Mucosa of gallbladder (tissue), 1 donor: ENCODE measurements around the gene TAS2R13. TPM values are rescaled to one million over a fixed set of nuclear protein-coding genes. Genes with fewer than 3 reads are reported as not detected.

Experiments used
- DNase-seq: peaks from one replicate; pipeline ENCODE4 v3.0.0-alpha.2; 2020; ENCODE audit warnings: low spot score
- total RNA-seq: library from RNA; stranded (reverse); gene quantifications from one replicate; pipeline ENCODE4 v1.2.1, GENCODE V29; 2021
- donor health status: DM: no; HTN: no; CAD: no.

TAS2R13 gene
- total RNA-seq, 1 donor from 2014 or later, result 0.78 TPM

DNA sequence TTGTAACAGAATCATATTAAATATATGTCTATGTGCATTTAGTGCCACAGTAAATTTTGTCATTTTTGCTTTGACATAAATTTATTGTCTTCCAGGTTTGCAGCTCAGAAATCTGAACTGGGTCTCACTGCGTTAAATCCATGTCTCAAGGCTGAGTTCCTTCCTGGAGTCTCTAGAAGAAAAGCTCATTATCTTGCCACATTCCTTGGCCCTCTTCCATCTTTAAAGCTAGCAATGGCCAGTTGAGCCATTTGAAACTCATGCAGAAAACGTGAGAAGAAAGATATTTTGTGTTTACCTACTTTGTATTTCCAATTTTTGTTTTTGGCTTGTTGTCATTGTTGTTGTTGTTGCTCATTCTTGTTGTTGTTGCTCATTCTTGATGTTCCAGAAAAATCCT is 36.0 kb downstream of the TAS2R13 start:
- DNase-seq, result no peak

DNA sequence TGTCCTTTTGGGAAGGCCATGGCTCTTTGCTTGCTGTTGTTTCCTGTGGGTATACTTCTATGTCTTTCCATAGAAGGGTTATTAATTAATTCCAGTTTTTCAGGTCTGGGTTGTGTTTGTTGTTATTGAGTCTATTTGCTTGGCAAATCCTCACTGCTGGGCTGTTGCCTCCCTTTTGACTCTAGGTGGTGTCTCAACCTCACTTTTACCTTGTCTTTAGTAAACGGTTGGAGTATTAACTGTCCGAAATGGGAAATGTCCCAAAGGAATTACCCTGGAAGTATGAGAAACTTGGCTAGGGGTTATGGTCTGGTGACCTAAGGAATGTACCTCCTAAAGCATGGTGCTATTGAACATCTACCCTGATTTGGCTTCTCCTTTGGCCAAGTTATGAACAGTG is 42.0 kb downstream of the TAS2R13 start:
- DNase-seq, result no peak

GRCh38 chr12:10863512-10864218 is 45.7 kb downstream of the TAS2R13 start:
- DNase-seq, result no peak

DNA sequence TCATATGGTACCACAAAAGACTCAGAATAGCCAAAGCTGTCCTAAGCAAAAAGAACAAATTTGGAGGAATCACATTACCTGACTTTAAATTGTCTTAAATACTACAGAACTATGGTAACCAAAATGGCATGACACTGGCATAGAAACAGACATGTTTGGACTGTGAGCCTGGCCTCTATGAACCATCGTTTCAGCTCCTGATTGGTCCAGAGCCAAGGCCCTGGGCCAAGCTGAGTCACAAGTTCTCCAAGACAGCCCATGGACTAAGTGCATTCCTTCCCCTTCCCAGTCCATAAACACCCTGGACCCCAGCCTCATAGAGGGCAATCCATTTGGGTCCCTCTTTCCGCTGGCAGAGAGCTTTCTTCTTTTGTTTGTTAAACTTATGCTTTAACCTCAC is 48.0 kb downstream of the TAS2R13 start:
- DNase-seq, result no peak

Other genes with a start within 250 kb of the TAS2R13 start
- gene STYK1, start 235.5 kb downstream of the TAS2R13 start, total RNA-seq, result 12.3 TPM
- gene YBX3, start 186.2 kb downstream of the TAS2R13 start, total RNA-seq, result 159 TPM
- not detected for gene TAS2R7, start 106.9 kb downstream of the TAS2R13 start, total RNA-seq
- gene TAS2R8, start 102.3 kb downstream of the TAS2R13 start, total RNA-seq, result not detected
- not detected for gene TAS2R9, start 99.4 kb downstream of the TAS2R13 start, total RNA-seq
- gene TAS2R10, start 83.2 kb downstream of the TAS2R13 start, total RNA-seq, result 0.92 TPM
- 2.6 TPM for gene PRR4, start 60.1 kb downstream of the TAS2R13 start, total RNA-seq
- gene PRH1, start 25.3 kb downstream of the TAS2R13 start, total RNA-seq, result 13.8 TPM
- gene PRH2, start 19.7 kb upstream of the TAS2R13 start, total RNA-seq, result not detected
- gene TAS2R14, start 29.7 kb upstream of the TAS2R13 start, total RNA-seq, result 1.4 TPM
- 1.3 TPM for gene TAS2R50, start 77.3 kb upstream of the TAS2R13 start, total RNA-seq
- gene TAS2R20, start 88.7 kb upstream of the TAS2R13 start, total RNA-seq, result 0.89 TPM
- 1.9 TPM for gene TAS2R19, start 113.1 kb upstream of the TAS2R13 start, total RNA-seq
- gene TAS2R31, start 121.8 kb upstream of the TAS2R13 start, total RNA-seq, result 3.1 TPM
- 0.46 TPM for gene TAS2R46, start 152.7 kb upstream of the TAS2R13 start, total RNA-seq
- gene TAS2R43, start 182.8 kb upstream of the TAS2R13 start, total RNA-seq, result 0.35 TPM
- gene TAS2R30, start 225.1 kb upstream of the TAS2R13 start, total RNA-seq, result 1.7 TPM